NCI-H2196 treated with DMSO at 0.1 percent for 48 hours (cell line): Measurements from ENCODE around the gene MTCL1.

Source experiments
- DNase-seq: peaks from one replicate; lab custom pipeline; 2025; ENCODE audit not compliant: unreplicated experiment; lab: John Stamatoyannopoulos, UW

MTCL1 gene

GRCh38 chr18:8705238-8705960, at the start of gene MTCL1:
MTCL1 (plus strand) TSS chr18:8705556; CDS start chr18:8705661, 105 bp downstream.
- peak; percentile 79 for DNase-seq

DNA sequence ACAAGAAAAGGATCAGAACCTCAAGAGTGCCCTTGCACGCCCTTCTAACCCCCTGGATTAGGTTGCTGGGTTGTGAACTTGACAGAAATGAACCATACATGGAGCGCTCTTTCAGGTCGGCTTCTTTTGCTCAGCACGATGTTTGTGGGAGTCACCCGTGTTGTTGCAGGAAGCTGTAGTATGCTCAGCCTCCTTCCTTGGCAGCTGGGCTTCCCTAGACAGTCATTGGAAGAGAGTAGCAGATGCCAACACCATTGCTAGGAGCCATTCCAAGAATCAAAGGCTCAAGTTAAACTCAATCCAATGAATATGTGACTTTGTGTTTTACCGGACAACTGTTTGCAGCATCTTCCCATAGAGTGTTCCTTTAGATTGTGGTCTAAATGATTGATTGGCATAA, 49.1 kb upstream of the MTCL1 start:
- no peak for DNase-seq

DNA sequence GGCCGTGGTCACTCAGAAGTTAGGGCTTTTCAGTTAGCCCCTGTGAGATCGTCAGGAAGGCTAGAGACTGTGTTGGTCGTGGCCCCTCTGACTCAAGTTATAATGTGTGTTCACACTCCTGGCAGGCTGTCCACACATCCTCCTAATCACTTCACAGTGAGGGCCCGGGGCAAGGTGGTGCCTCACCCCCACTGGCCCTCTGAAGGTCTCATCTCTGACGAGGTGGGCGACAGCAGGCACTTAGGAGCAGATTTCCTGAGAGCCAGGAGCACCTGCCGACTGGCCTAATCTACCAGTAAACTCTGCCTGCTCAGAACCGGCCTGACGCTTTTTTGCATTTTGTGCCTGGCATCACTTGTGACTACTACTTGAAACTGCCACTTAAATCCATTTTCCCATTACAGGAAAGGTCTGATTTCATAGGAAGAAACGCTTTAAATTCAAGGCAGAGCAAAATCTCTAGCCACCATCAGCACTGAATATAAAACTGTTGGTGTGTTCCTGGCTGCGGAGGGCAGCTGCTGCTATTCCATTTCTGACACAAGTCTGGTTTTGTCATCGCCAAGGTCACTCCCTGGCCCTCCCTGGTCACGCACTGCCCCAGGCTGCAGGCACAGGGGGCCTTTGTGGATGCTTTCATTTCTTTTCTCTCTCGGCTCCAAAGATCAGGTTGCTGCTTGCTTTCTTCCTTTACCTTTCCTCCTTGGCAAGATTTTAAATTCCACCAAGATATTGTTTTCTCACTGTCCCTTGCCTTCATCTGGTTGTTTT, 48.1 kb upstream of the MTCL1 start:
- DNase-seq = no peak

DNA sequence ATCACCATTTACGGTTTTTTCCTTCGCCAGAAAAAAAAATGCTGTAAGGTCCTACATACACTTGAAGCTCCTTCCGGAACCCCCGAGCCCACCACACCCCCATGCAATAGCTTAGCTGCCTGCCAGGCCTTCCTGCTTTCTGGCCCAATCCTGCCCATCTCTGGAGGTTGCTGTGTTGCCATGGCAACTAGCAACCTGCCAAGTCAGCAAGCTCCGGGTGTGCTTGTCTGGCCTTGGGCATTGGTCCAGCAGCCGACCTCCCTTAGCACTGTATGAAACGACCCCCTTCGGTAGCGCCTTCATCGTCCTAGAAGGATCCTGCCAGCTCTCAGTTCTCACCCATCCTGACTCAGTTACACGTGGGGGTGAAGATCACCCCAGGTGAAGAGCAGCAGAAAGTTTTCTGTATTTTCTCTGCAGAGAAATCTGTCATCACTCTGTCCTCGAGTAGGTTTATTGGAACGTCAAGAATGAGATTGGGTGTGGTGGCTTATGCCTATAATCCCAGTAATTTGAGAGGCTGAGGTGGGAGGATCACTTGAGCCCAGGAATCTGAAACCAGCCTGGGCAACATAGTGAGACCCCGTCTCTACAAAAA, 47.4 kb upstream of the MTCL1 start:
- no peak for DNase-seq

DNA sequence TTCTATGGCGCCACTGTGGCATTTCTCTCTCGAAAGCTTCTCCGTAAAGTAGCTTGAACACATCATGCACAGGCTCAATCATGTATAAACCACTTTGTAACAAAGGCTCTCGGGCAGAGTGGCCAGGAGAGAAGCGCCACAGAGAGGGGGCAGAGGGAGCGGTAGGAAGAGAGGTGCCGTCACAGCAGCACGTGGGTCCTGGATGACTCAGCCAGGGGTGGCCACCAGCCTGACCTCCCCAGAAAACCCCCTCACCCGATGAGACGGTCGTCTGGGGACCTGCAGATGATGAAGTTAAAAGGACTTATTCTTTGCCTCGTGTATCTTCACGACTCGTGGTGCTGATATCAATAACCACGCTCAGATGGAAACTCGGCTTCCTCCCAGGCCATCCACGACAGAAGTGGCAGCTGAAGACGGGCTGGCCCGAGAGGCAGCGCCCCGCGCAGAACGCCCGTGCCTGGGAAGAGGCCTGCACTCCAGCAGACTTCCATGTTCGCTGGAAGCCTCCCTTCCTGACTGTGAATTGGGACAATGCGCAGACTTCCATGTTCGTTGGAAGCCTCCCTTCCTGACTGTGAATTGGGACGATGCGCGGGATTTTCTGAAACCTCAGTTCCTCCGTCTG, 46.4 kb upstream of the MTCL1 start:
- DNase-seq = no peak

- DNase-seq = no peak
Measured at GRCh38 chr18:8659609-8660242, 45.6 kb upstream of the MTCL1 start.

- no peak for DNase-seq
Measured at GRCh38 chr18:8660316-8660715, 45.0 kb upstream of the MTCL1 start.

GRCh38 chr18:8661754-8662559, 43.4 kb upstream of the MTCL1 start:
- peak; percentile 87 for DNase-seq

- DNase-seq = no peak
Measured at GRCh38 chr18:8662560-8663255, 42.6 kb upstream of the MTCL1 start.

GRCh38 chr18:8667846-8668245, 37.5 kb upstream of the MTCL1 start:
- no peak for DNase-seq

GRCh38 chr18:8668381-8668780, 37.0 kb upstream of the MTCL1 start:
- DNase-seq = no peak

GRCh38 chr18:8669571-8669970, 35.8 kb upstream of the MTCL1 start:
- DNase-seq = no peak

- no peak for DNase-seq
Measured at GRCh38 chr18:8673256-8674209, 31.8 kb upstream of the MTCL1 start.

- DNase-seq = no peak
Measured at GRCh38 chr18:8675057-8675456, 30.3 kb upstream of the MTCL1 start.

DNA sequence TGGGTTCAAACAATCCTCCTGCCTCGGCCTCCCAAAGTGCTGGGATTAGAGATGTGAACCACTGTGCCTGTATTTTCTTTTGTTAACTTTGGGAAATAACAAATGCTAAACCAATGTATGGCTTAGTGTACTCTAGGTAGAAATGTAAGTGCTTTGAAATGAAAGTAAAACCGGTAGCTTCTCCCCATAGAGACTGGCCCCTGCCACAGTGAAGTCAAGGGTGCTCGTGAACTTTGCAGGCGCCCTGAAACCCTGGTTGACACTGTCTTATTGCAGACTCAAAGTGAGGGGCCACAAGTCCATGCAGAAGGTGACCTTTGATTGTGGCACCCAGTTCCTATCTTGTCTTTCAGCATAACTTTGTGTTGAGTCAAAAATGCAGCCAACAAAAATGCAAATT, 24.2 kb upstream of the MTCL1 start:
- DNase-seq = no peak

DNA sequence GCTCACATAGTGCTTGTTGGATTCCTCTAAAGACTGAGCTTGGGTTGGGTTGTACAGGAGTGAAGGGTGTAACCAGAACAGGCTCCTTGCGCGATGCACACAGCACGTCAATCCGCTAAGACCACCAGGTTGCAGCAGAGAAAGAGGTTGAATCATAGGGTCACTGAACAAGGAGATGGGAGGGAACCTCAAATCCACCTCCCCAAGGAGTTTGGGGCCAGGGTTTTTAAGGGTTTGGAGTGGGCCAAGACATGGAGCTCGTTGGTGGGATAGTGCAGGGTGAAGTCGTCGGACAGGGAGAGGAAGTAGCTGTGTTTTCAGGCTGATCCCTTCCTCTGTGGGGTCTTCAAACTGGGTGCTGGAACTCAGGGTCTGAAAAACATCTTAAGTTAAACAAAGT, 20.8 kb upstream of the MTCL1 start:
- DNase-seq = no peak

GRCh38 chr18:8685141-8685913, 20.0 kb upstream of the MTCL1 start:
- peak; percentile 42 for DNase-seq

GRCh38 chr18:8685914-8686216, 19.5 kb upstream of the MTCL1 start:
- no peak for DNase-seq
